ENCODE data around the gene OR52N5. TPM values are rescaled to one million over a fixed set of nuclear protein-coding genes. Genes with fewer than 3 reads are reported as not detected.

Gene OR52N5
- total RNA-seq, 1 donor = under 0.01 TPM

DNA sequence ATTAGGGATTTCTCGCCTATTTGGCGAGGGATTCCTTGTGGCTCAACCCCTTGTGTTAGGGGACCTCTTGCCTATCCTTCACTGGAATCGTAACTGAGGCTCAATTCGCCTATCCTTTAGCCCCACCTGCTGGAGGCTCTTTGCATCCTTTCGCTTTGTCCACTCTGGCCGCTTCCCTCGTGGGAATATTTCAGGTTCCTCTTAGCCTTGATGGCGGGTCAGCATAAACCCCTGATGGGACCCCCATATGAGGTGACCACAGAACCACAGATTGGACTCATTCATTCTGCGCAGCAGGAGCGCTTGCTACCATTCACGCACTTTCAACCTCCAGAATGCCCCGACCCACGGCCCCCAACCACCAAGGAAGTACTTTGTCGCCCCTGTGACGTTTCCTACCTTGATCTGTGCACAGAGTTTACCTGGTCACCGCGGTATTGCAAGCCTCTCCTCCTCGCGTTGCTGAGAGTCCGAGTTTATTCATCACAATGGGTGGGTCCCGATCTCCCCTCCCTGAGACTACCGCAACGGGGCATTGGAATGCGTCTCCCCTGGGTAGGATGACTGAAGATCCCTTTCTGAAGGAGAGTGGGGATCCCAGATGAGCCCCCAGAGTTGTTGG lies 25.5 kb upstream of the OR52N5 start, which contains the start of gene OR52N2:
OR52N2 (plus strand) TSS at position 425 of the 622 bp plus-strand sequence. CDS start 11,412 bp downstream, outside the sequence.
- H3K4me3 ChIP-seq (ENCODE audit: low read depth, low read length) = peak within 1 kb of the TSS; percentile 76
- TF ChIP-seq, protein P1, sequence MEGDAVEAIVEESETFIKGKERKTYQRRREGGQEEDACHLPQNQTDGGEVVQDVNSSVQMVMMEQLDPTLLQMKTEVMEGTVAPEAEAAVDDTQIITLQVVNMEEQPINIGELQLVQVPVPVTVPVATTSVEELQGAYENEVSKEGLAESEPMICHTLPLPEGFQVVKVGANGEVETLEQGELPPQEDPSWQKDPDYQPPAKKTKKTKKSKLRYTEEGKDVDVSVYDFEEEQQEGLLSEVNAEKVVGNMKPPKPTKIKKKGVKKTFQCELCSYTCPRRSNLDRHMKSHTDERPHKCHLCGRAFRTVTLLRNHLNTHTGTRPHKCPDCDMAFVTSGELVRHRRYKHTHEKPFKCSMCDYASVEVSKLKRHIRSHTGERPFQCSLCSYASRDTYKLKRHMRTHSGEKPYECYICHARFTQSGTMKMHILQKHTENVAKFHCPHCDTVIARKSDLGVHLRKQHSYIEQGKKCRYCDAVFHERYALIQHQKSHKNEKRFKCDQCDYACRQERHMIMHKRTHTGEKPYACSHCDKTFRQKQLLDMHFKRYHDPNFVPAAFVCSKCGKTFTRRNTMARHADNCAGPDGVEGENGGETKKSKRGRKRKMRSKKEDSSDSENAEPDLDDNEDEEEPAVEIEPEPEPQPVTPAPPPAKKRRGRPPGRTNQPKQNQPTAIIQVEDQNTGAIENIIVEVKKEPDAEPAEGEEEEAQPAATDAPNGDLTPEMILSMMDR (IDR thresholded peaks at IDR 0.05; ENCODE audit: insufficient read depth, low read length) = peak; percentile 76
- DNase-seq (ENCODE audit: low read depth) = peak; percentile 81

DNA sequence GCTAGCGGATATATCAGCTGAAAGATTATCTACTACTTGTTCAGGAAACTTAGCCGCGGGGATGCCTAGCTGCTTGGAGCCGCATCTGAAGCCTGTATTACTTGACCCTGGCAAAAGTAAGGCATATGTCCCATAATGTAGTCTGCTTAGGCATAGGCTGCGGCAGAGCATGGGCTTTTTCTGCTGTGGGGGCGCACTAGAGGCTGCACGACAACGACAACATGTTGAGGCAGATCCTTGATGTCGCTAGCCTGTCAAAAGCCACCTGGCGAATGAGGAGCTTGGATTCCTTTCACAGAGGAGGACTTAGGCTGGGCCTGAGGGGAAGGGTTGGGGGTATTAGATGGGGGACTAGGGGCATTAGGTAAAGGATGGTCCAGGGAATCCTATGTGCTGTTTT lies 24.4 kb upstream of the OR52N5 start:
- TF ChIP-seq, protein P1 (IDR thresholded peaks at IDR 0.05; ENCODE audit: insufficient read depth, low read length) = no peak
- H3K4me3 ChIP-seq (ENCODE audit: low read depth, low read length) = no peak overlapping the region
- no peak for DNase-seq (ENCODE audit: low read depth)

DNA sequence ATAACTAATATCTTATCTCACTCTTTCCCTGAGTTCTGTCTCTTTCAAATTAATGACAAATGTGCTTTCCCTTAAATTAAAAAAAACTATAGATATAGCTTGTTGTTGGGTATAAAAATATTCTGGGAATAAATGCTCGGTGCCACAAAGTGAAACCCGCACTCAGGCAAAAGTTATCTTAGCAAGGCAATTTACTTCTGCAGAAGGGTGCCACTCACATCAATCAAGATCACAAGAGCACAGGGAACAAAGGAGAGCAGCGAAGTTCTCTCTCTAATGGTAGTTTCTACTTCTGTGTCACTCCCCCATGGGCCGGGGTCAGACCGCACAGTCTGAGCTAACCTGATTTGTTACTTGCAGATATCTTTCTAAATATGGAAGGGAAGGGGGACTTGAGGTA lies 20.8 kb upstream of the OR52N5 start:
- TF ChIP-seq, protein P1 (IDR thresholded peaks at IDR 0.05; ENCODE audit: insufficient read depth, low read length) = no peak
- no peak for DNase-seq (ENCODE audit: low read depth)
- H3K4me3 ChIP-seq (ENCODE audit: low read depth, low read length) = no peak overlapping the region

DNA sequence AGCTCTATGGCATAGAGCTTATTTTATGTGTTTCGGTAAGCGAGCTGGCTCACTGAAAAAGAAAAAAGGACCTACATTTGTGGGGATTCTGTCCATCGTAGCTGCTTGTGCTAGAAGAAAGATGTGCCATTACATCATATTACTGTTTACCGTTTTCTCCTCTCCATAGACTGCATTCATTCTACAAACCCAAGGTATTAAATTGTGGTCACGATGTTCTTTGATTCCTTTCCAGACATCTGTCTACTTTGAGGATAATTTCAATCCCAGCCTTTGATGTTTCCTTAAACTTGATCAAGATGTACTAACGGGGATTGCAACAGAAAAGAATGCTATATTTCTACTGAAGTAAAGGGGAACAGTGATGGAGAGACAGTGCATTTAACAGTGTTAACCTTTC lies 13.4 kb upstream of the OR52N5 start:
- TF ChIP-seq, protein P1 (IDR thresholded peaks at IDR 0.05; ENCODE audit: insufficient read depth, low read length) = no peak

DNA sequence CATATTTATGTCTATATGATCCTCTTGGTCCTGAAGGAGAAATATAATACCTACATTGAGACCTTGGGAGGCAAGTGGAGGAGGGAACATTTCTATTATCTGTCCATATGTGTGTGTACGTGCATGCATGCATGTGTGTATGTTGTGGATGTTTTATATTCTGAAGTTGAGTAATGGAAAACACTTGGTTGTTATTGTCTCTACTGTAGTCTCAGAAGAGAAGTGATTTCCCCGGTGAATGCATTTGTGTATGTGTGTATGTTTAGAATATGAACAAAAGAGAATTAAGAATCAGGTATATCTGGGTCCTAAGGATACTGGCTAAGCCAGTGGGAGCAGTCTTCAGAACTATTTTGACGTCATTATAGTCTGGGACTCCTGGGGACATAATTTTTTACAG lies 8.0 kb upstream of the OR52N5 start, which contains the start of gene OR52N1:
OR52N1 (minus strand) TSS at position 101 of the 400 bp plus-strand sequence. CDS start 2,449 bp downstream, outside the sequence.
- no peak for DNase-seq (ENCODE audit: low read depth)
- TF ChIP-seq, protein P1 (IDR thresholded peaks at IDR 0.05; ENCODE audit: insufficient read depth, low read length) = no peak
- H3K4me3 ChIP-seq (ENCODE audit: low read depth, low read length) = no peak within 1 kb of the TSS

More for the DNA sequence above, 13.4 kb upstream of the OR52N5 start:
- no peak overlapping the region for H3K4me3 ChIP-seq (ENCODE audit: low read depth, low read length)
- DNase-seq (ENCODE audit: low read depth) = no peak

DNA sequence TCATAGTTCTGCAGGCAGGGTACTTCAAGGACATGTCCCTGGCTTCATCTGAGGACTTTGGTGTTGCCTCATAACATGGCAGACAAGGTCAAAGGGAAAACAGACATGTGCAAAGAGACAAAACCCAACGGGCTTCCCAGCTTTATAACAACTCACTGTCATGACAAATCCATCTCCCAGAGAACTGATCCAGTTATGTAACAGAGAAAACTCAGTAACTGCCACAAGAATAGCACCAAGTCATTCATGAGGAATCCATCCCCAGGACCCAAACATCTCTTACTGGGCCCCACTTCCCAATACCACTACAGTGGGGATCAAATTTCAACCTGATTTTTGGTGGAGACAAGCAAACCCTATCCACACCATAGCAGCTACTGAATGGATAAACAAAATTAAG lies 16.1 kb downstream of the OR52N5 start:
- TF ChIP-seq, protein P1 (IDR thresholded peaks at IDR 0.05; ENCODE audit: insufficient read depth, low read length) = no peak
- no peak for DNase-seq (ENCODE audit: low read depth)
- H3K4me3 ChIP-seq (ENCODE audit: low read depth, low read length) = no peak overlapping the region

All from fibroblast of the aortic adventitia (primary cell).